SK-N-MC (cell line): ENCODE measurements around the gene CACNA1S.

Source experiments
- DNase-seq: peaks from one replicate; pipeline ENCODE4 v3.0.0-alpha.2; 2011; ENCODE audit warnings: low read depth, low spot score
- H3K27ac ChIP-seq: fragments of 200-600 bp; sonication (generic); 2 replicates; pipeline ENCODE4 v1.5.1; 2016; ENCODE audit warnings: mixed run types
- H3K36me3 ChIP-seq: fragments of 200-600 bp; sonication (generic); 2 replicates; pipeline ENCODE4 v1.6.1; 2017; ENCODE audit warnings: antibody characterized with exemption, low read length, mixed read lengths; ENCODE audit not compliant: insufficient read depth
- H3K4me3 ChIP-seq: fragments of 200-600 bp; sonication (generic); 2 replicates; pipeline ENCODE4 v1.5.1; 2016
- H3K9ac ChIP-seq: fragments of 200-600 bp; sonication (generic); 2 replicates; pipeline ENCODE4 v1.8.0; 2017; ENCODE audit warnings: mixed run types, mixed read lengths; ENCODE audit not compliant: insufficient read length
- H3K9me3 ChIP-seq: fragments of 200-600 bp; sonication (generic); 2 replicates; pipeline ENCODE4 v1.6.1; 2017; ENCODE audit warnings: low read depth, mild to moderate bottlenecking, antibody characterized with exemption, low read length, moderate library complexity, mixed read lengths
- EZH2 ChIP-seq: fragments of 200-600 bp; sonication (generic); IDR thresholded peaks from one replicate; pipeline ENCODE4 v1.6.1; 2017; ENCODE audit warnings: antibody characterized with exemption
- FOXP2 ChIP-seq: optimal IDR thresholded peaks from 2 replicates; pipeline ENCODE3; 2011; ENCODE audit warnings: mild to moderate bottlenecking, moderate library complexity; ENCODE audit not compliant: insufficient read depth; ENCODE audit errors: extremely low read length, control extremely low read depth
- POLR2AphosphoS5 ChIP-seq: IDR thresholded peaks from 2 replicates; pipeline ENCODE4 v1.6.1; 2012; ENCODE audit warnings: mild to moderate bottlenecking, low read depth, low read length, borderline replicate concordance

CACNA1S gene

DNA sequence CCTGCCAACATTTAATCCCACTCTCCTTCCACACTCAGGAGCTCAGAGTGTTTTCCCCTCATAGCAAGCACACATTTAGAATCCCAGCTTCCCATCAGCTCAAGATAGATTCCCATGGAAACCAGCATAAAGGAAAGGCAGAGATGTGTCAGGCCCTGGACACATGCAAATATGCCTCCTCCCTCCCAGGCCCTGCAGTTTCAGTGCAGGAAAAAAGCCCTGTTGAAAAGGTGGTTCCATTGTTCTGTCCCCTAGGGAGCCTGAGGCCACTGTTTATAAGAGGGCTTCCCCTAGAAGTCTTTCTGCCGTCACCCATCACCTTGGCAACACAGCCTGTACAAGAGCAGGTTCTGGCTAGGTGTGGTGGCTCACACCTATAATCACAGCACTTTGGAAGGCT is 3.6 kb downstream of the CACNA1S start:
- Histone ChIP-seq H3K9ac (no peak overlapping the region), H3K27ac (no peak overlapping the region), H3K9me3 (no peaks in the 10 kb centered on the region), H3K4me3 (no peak overlapping the region), H3K36me3 (no peaks in the 10 kb centered on the region)
- DNase-seq: no peak
- TF ChIP-seq EZH2 (no peak), POLR2AphosphoS5 (no peak), FOXP2 (no peak)

DNA sequence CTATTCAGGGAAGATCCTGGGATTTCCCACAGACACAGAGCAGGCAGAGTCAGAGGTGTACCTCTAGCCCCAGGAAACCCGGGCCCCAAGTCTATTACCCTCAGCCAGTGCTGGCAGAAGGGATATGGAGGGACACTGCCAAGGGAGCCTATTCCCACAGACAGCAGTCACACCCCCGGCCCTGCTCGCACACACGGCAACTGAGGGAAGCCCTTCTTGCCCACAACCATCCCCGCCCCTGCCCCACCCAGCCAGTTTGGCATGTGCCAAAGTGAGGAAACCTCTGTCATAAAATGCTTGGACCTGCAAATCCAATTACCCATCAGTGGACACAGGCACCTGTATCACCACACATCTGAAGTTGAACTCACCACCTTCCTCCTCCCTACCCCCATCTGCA is 6.5 kb downstream of the CACNA1S start:
- Histone ChIP-seq H3K4me3 (no peak overlapping the region), H3K9me3 (no peaks in the 10 kb centered on the region), H3K36me3 (no peaks in the 10 kb centered on the region), H3K9ac (no peak overlapping the region), H3K27ac (no peak overlapping the region)
- DNase-seq: no peak
- TF ChIP-seq EZH2 (no peak), POLR2AphosphoS5 (no peak), FOXP2 (no peak)

DNA sequence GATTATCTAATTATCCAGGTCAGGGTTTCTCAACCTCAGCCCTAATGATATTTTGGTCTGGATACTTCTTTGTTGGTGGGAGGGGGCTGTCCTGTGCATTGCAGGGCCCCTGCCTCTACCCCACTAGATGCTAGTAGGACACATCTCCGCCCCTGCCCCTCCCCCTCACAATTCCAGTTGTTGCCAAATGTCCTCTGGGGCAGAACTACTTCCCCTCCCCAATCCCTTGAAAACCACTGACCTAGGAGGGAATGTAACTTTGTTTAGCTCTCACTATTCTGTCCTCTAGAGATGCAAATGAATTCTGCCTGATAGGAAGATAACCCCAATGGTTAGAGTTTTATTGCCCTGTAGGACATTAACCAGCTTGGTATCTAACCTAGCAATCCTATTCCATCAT is 8.1 kb downstream of the CACNA1S start:
- no peak for TF ChIP-seq EZH2
- no peak for TF ChIP-seq FOXP2
- no peak for TF ChIP-seq POLR2AphosphoS5
- DNase-seq: no peak
- Histone ChIP-seq H3K4me3 (no peak overlapping the region), H3K27ac (no peak overlapping the region), H3K9me3 (no peaks in the 10 kb centered on the region), H3K9ac (no peak overlapping the region), H3K36me3 (no peaks in the 10 kb centered on the region)

DNA sequence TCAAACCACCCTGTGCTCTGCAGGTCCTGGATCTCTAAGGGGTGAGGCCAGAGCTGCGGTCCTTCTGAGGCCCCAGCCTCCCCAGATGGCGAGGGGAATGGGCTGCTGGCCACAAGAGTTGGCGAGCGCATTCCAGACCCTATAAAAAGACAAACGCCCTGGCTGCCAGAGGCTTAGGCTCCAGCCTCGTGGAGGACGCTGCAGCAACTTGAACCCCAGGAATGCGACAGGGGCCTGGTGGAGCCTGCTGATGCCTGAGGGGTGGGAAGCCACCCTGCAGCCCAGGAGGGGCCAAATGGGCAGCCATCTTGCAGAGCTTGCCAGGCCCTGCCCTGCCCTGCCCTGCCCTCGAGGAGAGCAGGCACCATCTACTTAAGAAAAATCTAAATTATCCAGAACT is 8.6 kb downstream of the CACNA1S start:
- TF ChIP-seq POLR2AphosphoS5 (no peak), EZH2 (no peak), FOXP2 (no peak)
- H3K9ac ChIP-seq: no peak overlapping the region
- DNase-seq: no peak

DNA sequence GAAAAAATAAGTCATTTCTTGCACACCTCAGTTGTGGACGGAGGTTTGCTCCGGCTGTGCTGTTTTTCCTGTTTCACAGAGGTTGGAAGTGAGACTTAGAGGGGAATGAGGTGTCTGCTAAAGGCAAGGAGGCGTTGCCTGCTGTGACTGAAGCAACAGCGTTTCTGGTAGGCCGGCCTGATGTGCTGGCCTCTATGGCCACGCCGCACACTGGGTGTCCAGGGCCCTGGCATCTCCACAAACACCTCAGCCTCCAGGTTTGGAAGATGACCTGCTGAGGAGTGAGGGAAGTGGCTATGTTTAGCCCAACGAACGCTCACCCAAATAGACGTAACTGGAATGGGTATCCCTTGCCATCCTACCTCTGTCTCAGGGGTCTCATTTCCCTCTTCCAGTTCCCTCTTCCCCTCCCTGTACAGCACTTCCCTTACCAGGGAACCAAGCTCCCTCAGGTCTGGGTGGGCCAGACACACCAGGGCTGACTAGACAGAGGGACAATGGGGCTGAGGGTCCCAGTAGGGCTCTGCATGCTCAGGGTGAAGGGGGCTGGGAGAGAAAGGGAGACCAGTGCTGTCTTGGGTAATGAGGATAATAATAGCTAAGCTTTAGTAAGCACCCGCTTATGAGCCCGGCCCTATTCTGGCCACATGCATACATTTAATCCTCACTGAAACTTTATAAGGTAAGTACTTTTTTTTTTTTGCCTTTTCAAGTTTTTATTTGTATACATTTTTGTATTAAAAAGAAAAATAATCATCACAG is 11.9 kb downstream of the CACNA1S start:
- Histone ChIP-seq H3K9me3 (no peaks in the 10 kb centered on the region), H3K9ac (no peak overlapping the region), H3K27ac (no peak overlapping the region), H3K36me3 (no peaks in the 10 kb centered on the region), H3K4me3 (no peak overlapping the region)
- no peak for DNase-seq
- no peak for TF ChIP-seq POLR2AphosphoS5
- no peak for TF ChIP-seq EZH2
- no peak for TF ChIP-seq FOXP2

More for the DNA sequence above, 8.6 kb downstream of the CACNA1S start:
- Histone ChIP-seq H3K27ac (no peak overlapping the region), H3K36me3 (no peaks in the 10 kb centered on the region), H3K4me3 (no peak overlapping the region), H3K9me3 (no peaks in the 10 kb centered on the region)

DNA sequence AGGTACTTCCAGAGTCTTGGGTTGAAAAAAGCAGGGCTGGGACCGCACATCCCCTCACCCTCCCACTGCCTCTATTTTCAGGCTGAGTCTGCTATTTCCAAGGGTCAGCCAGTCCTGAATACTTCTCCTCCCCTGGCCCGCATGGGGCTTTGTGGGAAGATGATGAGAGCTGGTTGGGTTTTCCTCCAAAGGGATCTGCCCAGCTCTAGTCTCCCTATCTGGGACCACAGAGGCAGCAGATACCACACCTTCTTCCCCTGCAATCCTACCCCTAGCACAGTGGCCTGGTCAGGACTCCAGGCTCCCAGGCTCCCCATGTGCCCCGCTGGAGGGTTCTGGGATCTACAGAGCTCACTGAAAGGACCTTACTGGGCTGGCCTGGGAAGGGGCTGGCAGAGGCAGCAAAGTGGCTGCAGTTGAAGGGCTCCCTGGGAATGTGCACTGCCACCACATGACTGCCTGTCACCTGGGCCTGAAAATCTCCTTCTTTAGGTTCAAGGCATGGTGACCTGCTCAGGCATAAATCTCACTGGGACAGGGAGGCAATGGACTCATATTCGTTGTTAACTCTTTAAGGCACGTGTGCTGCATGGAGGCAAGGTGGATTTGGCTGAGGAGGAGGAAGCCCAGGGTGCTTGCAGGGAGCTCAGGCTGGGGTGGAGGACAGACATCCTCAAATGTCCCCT is 13.1 kb downstream of the CACNA1S start:
- Histone ChIP-seq H3K36me3 (no peaks in the 10 kb centered on the region), H3K9ac (no peak overlapping the region), H3K4me3 (no peak overlapping the region), H3K27ac (no peak overlapping the region), H3K9me3 (no peaks in the 10 kb centered on the region)
- DNase-seq: no peak
- TF ChIP-seq FOXP2 (no peak), POLR2AphosphoS5 (no peak), EZH2 (no peak)

DNA sequence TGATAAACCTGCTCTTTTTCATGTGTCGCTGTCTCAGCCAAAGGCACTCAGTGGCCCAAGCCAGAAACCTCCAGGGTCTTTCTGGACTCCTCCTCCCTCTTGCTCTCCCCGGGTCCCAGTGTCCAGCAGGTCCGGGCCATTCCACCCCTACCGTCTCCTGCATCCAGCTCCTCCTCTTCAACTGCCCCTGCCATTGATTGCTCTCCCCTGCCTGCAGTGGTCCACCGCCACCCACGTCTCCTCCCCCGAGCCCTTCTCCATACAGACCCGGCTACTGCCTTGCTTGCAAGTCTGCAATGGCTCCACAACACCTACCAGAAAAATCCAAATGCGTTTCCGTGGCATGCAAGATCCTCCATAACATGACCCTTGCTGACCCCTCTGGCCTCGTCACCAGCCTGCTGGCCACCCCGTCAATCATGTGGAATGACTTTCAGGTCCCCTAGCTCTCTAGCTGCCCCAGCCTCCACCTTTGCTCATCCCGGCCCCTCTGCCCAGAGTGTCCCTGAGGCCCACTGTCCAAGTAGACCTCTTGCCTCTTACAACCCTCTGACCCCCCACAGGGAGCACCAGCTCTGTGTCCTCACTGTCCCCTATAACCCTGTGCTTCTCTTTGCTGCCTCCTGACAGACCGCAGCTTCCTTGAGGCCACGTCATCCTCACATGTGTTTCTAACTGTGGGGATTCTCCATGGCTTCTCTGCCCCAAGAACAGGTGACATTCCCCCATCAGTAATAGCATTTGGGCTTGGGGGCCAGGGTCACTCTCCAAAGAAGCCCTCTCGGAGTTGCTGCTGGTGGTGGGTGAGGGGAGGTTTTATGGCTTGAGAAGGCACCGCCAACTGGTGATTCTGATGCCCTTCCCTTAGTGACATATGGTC is 15.0 kb downstream of the CACNA1S start:
- Histone ChIP-seq H3K9ac (no peak overlapping the region), H3K27ac (no peak overlapping the region), H3K36me3 (no peaks in the 10 kb centered on the region), H3K9me3 (no peaks in the 10 kb centered on the region), H3K4me3 (no peak overlapping the region)
- DNase-seq: no peak
- TF ChIP-seq EZH2: no peak
- no peak for TF ChIP-seq FOXP2
- no peak for TF ChIP-seq POLR2AphosphoS5

DNA sequence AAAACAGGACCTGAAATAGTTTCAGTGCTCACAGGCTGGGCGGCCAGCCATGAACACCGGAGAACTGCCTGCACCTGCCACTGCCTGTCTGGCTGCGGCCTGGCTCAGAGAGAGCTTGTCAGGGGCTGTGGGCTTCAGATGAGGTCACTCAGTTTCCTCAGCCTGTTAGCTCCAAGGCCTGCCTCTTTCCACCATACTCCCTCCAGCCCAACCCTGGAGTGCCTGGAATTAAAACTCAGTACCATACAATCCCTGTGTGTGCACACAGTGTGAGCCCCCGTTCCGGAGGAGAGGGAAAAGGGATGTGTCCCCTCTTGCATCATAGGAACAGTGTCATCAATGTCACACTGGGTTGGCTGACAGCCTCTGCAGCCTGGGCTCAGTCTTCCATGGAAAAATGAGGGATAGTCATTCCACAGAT is 16.2 kb downstream of the CACNA1S start:
- H3K9me3 ChIP-seq: no peaks in the 10 kb centered on the region
- no peak overlapping the region for H3K27ac ChIP-seq
- TF ChIP-seq EZH2 (no peak), FOXP2 (no peak), POLR2AphosphoS5 (no peak)
- DNase-seq: no peak
- no peaks in the 10 kb centered on the region for H3K36me3 ChIP-seq
- H3K9ac ChIP-seq: no peak overlapping the region
- H3K4me3 ChIP-seq: no peak overlapping the region
